HG03103 (cell line): ENCODE results near the gene CCDC7.
"Not testable (repeated sequence)": the region's sequence is repeated elsewhere in the genome, so short reads cannot be mapped to it uniquely, and the experiment has no call there.

Experiments used
- ATAC-seq: cut with Tn5 transposase; IDR thresholded peaks from one replicate; pipeline ENCODE4 v1.9.1; 2021; ENCODE audit warnings: low read depth; ENCODE audit not compliant: unreplicated experiment

Gene CCDC7

GRCh38 chr10:32446536-32447406 lies 831 bp downstream of the CCDC7 start:
- ATAC-seq: peak; percentile 2

GRCh38 chr10:32454148-32454547 lies 8.2 kb downstream of the CCDC7 start:
- ATAC-seq: no peak

- ATAC-seq: no peak
Observed at GRCh38 chr10:32459051-32459698, 13.2 kb downstream of the CCDC7 start.

GRCh38 chr10:32461203-32461602 lies 15.3 kb downstream of the CCDC7 start:
- ATAC-seq: no peak

- ATAC-seq: no peak
Observed at GRCh38 chr10:32471232-32471631, 25.3 kb downstream of the CCDC7 start.

GRCh38 chr10:32477499-32477898 lies 31.6 kb downstream of the CCDC7 start:
- ATAC-seq: no peak

GRCh38 chr10:32481606-32482005 lies 35.7 kb downstream of the CCDC7 start:
- ATAC-seq: no peak

GRCh38 chr10:32483019-32483502 lies 37.1 kb downstream of the CCDC7 start:
- ATAC-seq: not testable (repeated sequence)

- not testable (repeated sequence) for ATAC-seq
Observed at GRCh38 chr10:32488038-32488437, 42.1 kb downstream of the CCDC7 start.

GRCh38 chr10:32489158-32489557 lies 43.2 kb downstream of the CCDC7 start:
- ATAC-seq: no peak

GRCh38 chr10:32489901-32490300 lies 44.0 kb downstream of the CCDC7 start:
- no peak for ATAC-seq

GRCh38 chr10:32494562-32494961 lies 48.6 kb downstream of the CCDC7 start:
- ATAC-seq: not testable (repeated sequence)

- ATAC-seq: not testable (repeated sequence)
Observed at GRCh38 chr10:32500136-32500535, 54.2 kb downstream of the CCDC7 start.

GRCh38 chr10:32501906-32502305 lies 56.0 kb downstream of the CCDC7 start:
- no peak for ATAC-seq

- ATAC-seq: not testable (repeated sequence)
Observed at GRCh38 chr10:32505762-32506420, 60.0 kb downstream of the CCDC7 start.

- ATAC-seq: no peak
Observed at GRCh38 chr10:32511599-32511998, 65.7 kb downstream of the CCDC7 start.

- ATAC-seq: no peak
Observed at GRCh38 chr10:32516567-32517495, 70.9 kb downstream of the CCDC7 start.

- ATAC-seq: no peak
Observed at GRCh38 chr10:32530231-32530630, 84.3 kb downstream of the CCDC7 start.

- ATAC-seq: no peak
Observed at GRCh38 chr10:32538256-32538655, 92.3 kb downstream of the CCDC7 start.
